SHP77 (cell line): ENCODE data around the gene SYNE2.

Experiments used
- DNase-seq, 2 experiments: peaks; one replicate each; lab custom pipeline; 2025; lab: John Stamatoyannopoulos, UW

Gene SYNE2

GRCh38 chr14:64266239-64266638 lies 413.4 kb downstream of the SYNE2 start:
- no peak for DNase-seq

GRCh38 chr14:64272019-64272418 lies 419.2 kb downstream of the SYNE2 start:
- no peak for DNase-seq
